ENCODE data around the gene ANKRD28. TPM values are rescaled to one million over a fixed set of nuclear protein-coding genes. Genes with fewer than 3 reads are reported as not detected.
A peak's percentile ranks its signal among the peaks of the same experiment; 100 is the strongest.

The ANKRD28 gene
- total and polyA plus RNA-seq, 7 experiments from 2014 or later = 8.7 to 70.4 (median 28.5) TPM

DNA sequence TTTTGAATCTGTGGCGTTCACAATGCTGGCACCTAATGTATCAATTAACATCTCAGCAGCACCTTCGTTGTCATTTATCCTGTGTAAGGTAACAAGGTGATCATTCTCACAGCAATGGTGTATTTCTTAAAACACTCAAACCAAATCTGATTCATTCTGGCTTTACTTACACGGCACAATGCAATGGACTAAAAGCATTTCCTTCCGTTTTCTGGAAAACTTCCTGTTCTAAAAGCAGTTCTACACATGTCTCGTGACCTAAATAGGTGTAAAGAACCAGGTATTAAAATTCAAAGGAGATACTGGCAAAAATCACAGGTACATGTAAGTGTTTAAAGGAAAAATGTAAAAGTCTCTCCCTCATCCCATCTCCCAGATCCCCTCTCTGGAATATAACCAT is 118.5 kb downstream of the ANKRD28 start:
- Histone ChIP-seq H3K4me3 (ENCODE audit: low read length) (no peak overlapping the region), H3K9me3 (ENCODE audit: control insufficient read depth in 2 of 3, low read length in 3 of 3) (no peaks in the 10 kb centered on the region), H3K27ac (ENCODE audit: low read depth, low read length) (no peak overlapping the region), H3K36me3 (ENCODE audit: control insufficient read depth in 2 of 3, insufficient read depth in 3 of 3, low read length in 3 of 3) (peaks cover 4 to 20% (median 15%) of the 10 kb centered on the region in 3 experiments), H3K27me3 (ENCODE audit: control insufficient read depth in 2 of 2, insufficient read depth in 2 of 2, low read length in 2 of 2) (no peaks in the 10 kb centered on the region), H3K4me1 (ENCODE audit: control insufficient read depth in 2 of 2, insufficient read depth in 2 of 2, low read length in 2 of 2) (no peaks in the 10 kb centered on the region)
- Mint-ChIP-seq H3K36me3 (peaks cover 4 to 23% (median 21%) of the 10 kb centered on the region in 5 donors), H3K4me1 (peaks cover 0 to 9% (median 5%) of the 10 kb centered on the region in 7 donors), H3K27ac (peak overlapping the region in 1 of 9 donors; percentile 65), H3K4me3 (no peak overlapping the region), H3K9me3 (no peaks in the 10 kb centered on the region), H3K27me3 (no peaks in the 10 kb centered on the region)
- ChIA-PET POLR2A (no interaction called here), CTCF (no interaction called here)
- ATAC-seq (no peak), DNase-seq (no peak)
- intact Hi-C loops (cut with micrococcal nuclease) = no loop called here

DNA sequence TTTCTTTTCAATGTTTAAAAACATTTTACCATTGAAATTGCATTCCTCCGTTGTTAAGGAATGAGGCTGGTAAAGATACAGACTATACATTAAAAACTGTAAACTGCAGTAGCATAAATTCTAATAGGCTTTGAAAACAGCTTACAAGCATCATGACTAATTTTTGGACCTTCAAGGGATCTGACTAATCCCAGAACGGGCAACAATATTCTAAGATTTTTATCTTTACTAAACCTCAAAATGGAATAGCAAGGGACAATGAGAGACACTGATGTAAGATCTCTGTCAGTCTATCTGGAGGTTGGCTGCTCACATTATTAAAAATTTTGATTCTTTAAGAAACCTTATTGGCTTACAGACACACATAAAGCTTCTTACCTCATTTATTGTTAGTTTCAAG is 121.5 kb downstream of the ANKRD28 start:
- no peak for ATAC-seq
- Histone ChIP-seq H3K27me3 (ENCODE audit: control insufficient read depth in 2 of 2, insufficient read depth in 2 of 2, low read length in 2 of 2) (no peaks in the 10 kb centered on the region), H3K9me3 (ENCODE audit: control insufficient read depth in 2 of 3, low read length in 3 of 3) (no peaks in the 10 kb centered on the region), H3K27ac (ENCODE audit: low read depth, low read length) (no peak overlapping the region), H3K4me1 (ENCODE audit: control insufficient read depth in 2 of 2, insufficient read depth in 2 of 2, low read length in 2 of 2) (no peaks in the 10 kb centered on the region), H3K36me3 (ENCODE audit: control insufficient read depth in 2 of 3, insufficient read depth in 3 of 3, low read length in 3 of 3) (peaks cover 4 to 24% (median 18%) of the 10 kb centered on the region in 3 experiments), H3K4me3 (ENCODE audit: low read length) (no peak overlapping the region)
- POLR2A ChIA-PET = no interaction called here
- peaks cover 4 to 25% (median 15%) of the 10 kb centered on the region in 5 donors for H3K36me3 Mint-ChIP-seq
- no peak overlapping the region for H3K4me3 Mint-ChIP-seq
- no peaks in the 10 kb centered on the region for H3K9me3 Mint-ChIP-seq
- CTCF ChIA-PET = no interaction called here
- no peaks in the 10 kb centered on the region for H3K4me1 Mint-ChIP-seq
- H3K27ac Mint-ChIP-seq = no peak overlapping the region
- intact Hi-C loops (cut with micrococcal nuclease) = no loop called here
- no peaks in the 10 kb centered on the region for H3K27me3 Mint-ChIP-seq
- DNase-seq = no peak

DNA sequence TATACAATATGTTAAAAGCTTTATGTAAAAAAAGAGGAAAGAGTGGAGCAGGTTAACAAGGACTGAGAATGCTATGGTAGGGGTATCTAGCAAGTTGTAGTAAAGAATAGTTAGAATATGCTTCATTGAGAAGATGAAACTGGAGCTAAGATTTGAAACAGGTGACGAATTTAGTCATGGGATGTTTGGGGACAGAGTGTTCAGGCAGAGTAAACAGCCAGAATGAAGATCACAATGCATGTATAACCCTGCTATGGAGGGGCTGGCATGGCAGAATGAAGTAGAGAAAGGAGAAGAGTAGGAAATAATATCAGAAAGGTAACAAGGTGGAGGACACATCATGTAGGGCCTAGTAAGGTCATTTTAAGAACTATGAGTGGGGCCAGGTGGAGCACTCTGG is 124.2 kb downstream of the ANKRD28 start:
- H3K27me3 Mint-ChIP-seq = no peaks in the 10 kb centered on the region
- intact Hi-C loops (cut with micrococcal nuclease) = no loop called here
- Histone ChIP-seq H3K4me3 (ENCODE audit: low read length) (no peak overlapping the region), H3K27me3 (ENCODE audit: control insufficient read depth in 2 of 2, insufficient read depth in 2 of 2, low read length in 2 of 2) (no peaks in the 10 kb centered on the region), H3K36me3 (ENCODE audit: control insufficient read depth in 2 of 3, insufficient read depth in 3 of 3, low read length in 3 of 3) (peaks cover 0 to 34% (median 18%) of the 10 kb centered on the region in 3 experiments), H3K4me1 (ENCODE audit: control insufficient read depth in 2 of 2, insufficient read depth in 2 of 2, low read length in 2 of 2) (peaks cover 0 to 4% of the 10 kb centered on the region in 2 donors), H3K27ac (ENCODE audit: low read depth, low read length) (no peak overlapping the region), H3K9me3 (ENCODE audit: control insufficient read depth in 2 of 3, low read length in 3 of 3) (no peaks in the 10 kb centered on the region)
- H3K9me3 Mint-ChIP-seq = no peaks in the 10 kb centered on the region
- H3K4me1 Mint-ChIP-seq = peaks cover 2 to 11% (median 4%) of the 10 kb centered on the region in 7 donors
- DNase-seq (no peak), ATAC-seq (no peak)
- H3K27ac Mint-ChIP-seq = no peak overlapping the region
- peaks cover 10 to 31% (median 21%) of the 10 kb centered on the region in 5 donors for H3K36me3 Mint-ChIP-seq
- no peak overlapping the region for H3K4me3 Mint-ChIP-seq
- ChIA-PET CTCF (no interaction called here), POLR2A (no interaction called here)

DNA sequence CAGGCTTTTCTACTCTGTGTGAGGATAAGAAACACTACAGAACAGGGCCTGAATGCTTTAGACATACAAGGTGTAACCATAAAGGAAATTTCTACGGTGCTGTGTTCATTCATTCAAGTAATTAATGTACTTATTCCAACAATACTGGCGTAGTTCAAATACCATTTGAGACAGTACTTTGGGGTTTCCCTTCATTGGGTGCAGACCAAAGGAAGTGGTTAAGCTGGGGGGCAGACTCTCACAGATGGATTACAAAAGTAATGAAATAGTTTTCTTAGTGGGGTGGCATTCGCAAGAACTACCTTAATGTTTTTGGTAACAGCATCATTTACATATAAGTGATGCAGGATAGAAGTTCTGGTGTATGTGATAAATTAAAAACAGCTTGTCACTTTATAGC is 130.3 kb downstream of the ANKRD28 start:
- Mint-ChIP-seq H3K27ac (peak overlapping the region in 2 of 9 donors; percentile 33 to 39), H3K4me3 (peak overlapping the region in 8 of 10 donors; percentile 13 to 37 (median 28)), H3K4me1 (peaks cover 6 to 33% (median 23%) of the 10 kb centered on the region in 7 donors), H3K9me3 (peaks cover 0 to 15% (median 0%) of the 10 kb centered on the region in 11 donors), H3K36me3 (peaks cover 9 to 54% (median 35%) of the 10 kb centered on the region in 5 donors), H3K27me3 (no peaks in the 10 kb centered on the region)
- DNase-seq (peak in 7 of 9 donors; percentile 18 to 54 (median 28)), ATAC-seq (peak; percentile 93)
- no peaks in the 10 kb centered on the region for H3K9me3 ChIP-seq (ENCODE audit: control insufficient read depth in 2 of 3, low read length in 3 of 3)
- peaks cover 0 to 10% (median 0%) of the 10 kb centered on the region in 3 experiments for H3K36me3 ChIP-seq (ENCODE audit: control insufficient read depth in 2 of 3, insufficient read depth in 3 of 3, low read length in 3 of 3)
- intact Hi-C loops (cut with micrococcal nuclease) = loop anchor here (1.0 to 2.0 kb wide), 3 partner anchors 20 to 31 kb away; no protein-coding TSS in a partner anchor
- ChIA-PET POLR2A (interaction anchor here (0.8 to 1.0 kb wide), 2 partner anchors 32 to 66 kb away, joined by 3 read pairs; partner anchors contain the start of genes BTD and HACL1), CTCF (no interaction called here)
- H3K4me3 ChIP-seq (ENCODE audit: low read length) = no peak overlapping the region
- H3K27me3 ChIP-seq (ENCODE audit: control insufficient read depth in 2 of 2, insufficient read depth in 2 of 2, low read length in 2 of 2) = no peaks in the 10 kb centered on the region
- peaks cover 15 to 16% of the 10 kb centered on the region in 2 donors for H3K4me1 ChIP-seq (ENCODE audit: control insufficient read depth in 2 of 2, insufficient read depth in 2 of 2, low read length in 2 of 2)
- no peak overlapping the region for H3K27ac ChIP-seq (ENCODE audit: low read depth, low read length)

DNA sequence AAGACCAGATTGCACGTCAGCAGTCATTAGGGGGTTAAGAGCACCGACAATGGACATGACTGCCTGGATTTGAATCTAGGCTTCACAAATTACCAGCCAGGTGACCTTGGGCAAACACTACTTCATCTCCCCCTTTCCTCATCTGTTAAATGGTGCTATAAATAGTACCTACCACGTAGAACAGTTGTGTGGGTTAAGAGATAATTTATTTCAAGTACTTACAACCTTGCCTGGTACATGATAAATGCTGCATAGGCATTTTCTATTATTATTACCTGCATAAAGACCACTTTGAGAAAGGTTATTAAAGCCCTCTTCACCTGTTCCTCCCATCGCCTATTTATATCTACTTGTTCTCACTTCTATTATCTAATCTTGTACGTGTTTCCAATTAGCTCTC is 131.5 kb downstream of the ANKRD28 start:
- peak overlapping the region in 1 of 9 donors; percentile 10 for H3K27ac Mint-ChIP-seq
- CTCF ChIA-PET = no interaction called here
- Histone ChIP-seq H3K9me3 (ENCODE audit: control insufficient read depth in 2 of 3, low read length in 3 of 3) (no peaks in the 10 kb centered on the region), H3K27me3 (ENCODE audit: control insufficient read depth in 2 of 2, insufficient read depth in 2 of 2, low read length in 2 of 2) (no peaks in the 10 kb centered on the region), H3K36me3 (ENCODE audit: control insufficient read depth in 2 of 3, insufficient read depth in 3 of 3, low read length in 3 of 3) (peaks cover 0 to 10% (median 0%) of the 10 kb centered on the region in 3 experiments), H3K4me1 (ENCODE audit: control insufficient read depth in 2 of 2, insufficient read depth in 2 of 2, low read length in 2 of 2) (peaks cover 15 to 16% of the 10 kb centered on the region in 2 donors), H3K4me3 (ENCODE audit: low read length) (no peak overlapping the region), H3K27ac (ENCODE audit: low read depth, low read length) (no peak overlapping the region)
- peaks cover 9 to 61% (median 37%) of the 10 kb centered on the region in 5 donors for H3K36me3 Mint-ChIP-seq
- peaks cover 0 to 5% (median 0%) of the 10 kb centered on the region in 5 donors for H3K27me3 Mint-ChIP-seq
- peaks cover 6 to 36% (median 25%) of the 10 kb centered on the region in 7 donors for H3K4me1 Mint-ChIP-seq
- DNase-seq (no peak), ATAC-seq (no peak)
- intact Hi-C loops (cut with micrococcal nuclease) = loop anchor here (2.0 kb wide), 2 partner anchors 19 to 29 kb away; no protein-coding TSS in a partner anchor
- peaks cover 0 to 15% (median 4%) of the 10 kb centered on the region in 11 donors for H3K9me3 Mint-ChIP-seq
- POLR2A ChIA-PET = no interaction called here
- no peak overlapping the region for H3K4me3 Mint-ChIP-seq

DNA sequence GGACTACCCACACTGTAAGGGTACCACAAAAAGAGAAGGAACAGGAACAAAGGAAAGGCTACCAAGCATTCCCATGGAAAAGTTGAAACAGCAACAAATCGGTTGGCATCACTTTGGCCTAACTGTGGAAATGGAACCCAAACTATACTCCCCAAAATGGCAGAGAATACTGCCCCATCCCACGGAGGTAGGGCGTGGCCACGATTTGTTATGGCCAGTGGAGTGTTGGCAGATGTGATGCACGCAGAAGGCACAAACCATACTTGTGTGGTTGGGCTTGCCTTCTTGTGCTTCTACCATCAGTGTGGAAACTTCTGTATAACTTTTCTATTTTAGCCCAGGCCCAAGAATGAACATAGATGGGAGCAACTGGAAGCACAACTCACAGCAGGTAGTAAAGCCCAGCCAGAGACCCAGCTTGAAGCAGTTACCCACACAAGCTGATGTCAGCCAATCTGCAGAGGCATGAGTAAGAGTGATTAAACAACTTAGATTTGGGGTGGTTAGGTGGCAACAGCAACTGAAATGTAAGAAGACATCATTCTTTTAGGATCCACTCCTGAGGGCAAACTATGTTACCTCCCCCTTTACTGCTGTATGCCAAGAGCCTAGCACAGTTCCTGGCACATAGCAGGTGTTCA is 132.1 kb downstream of the ANKRD28 start:
- Histone ChIP-seq H3K4me3 (ENCODE audit: low read length) (no peak overlapping the region), H3K36me3 (ENCODE audit: control insufficient read depth in 2 of 3, insufficient read depth in 3 of 3, low read length in 3 of 3) (peaks cover 0 to 9% (median 0%) of the 10 kb centered on the region in 3 experiments), H3K27ac (ENCODE audit: low read depth, low read length) (no peak overlapping the region), H3K9me3 (ENCODE audit: control insufficient read depth in 2 of 3, low read length in 3 of 3) (no peaks in the 10 kb centered on the region), H3K4me1 (ENCODE audit: control insufficient read depth in 2 of 2, insufficient read depth in 2 of 2, low read length in 2 of 2) (peaks cover 15 to 16% of the 10 kb centered on the region in 2 donors), H3K27me3 (ENCODE audit: control insufficient read depth in 2 of 2, insufficient read depth in 2 of 2, low read length in 2 of 2) (no peaks in the 10 kb centered on the region)
- ChIA-PET POLR2A (no interaction called here), CTCF (no interaction called here)
- Mint-ChIP-seq H3K27me3 (peaks cover 0 to 5% (median 0%) of the 10 kb centered on the region in 5 donors), H3K27ac (no peak overlapping the region), H3K36me3 (peaks cover 9 to 58% (median 32%) of the 10 kb centered on the region in 5 donors), H3K9me3 (peaks cover 0 to 17% (median 6%) of the 10 kb centered on the region in 11 donors), H3K4me3 (no peak overlapping the region), H3K4me1 (peaks cover 6 to 39% (median 26%) of the 10 kb centered on the region in 7 donors)
- no peak for DNase-seq
- intact Hi-C loops (cut with micrococcal nuclease) = loop anchor here (2.0 kb wide), 2 partner anchors 19 to 29 kb away; no protein-coding TSS in a partner anchor
- no peak for ATAC-seq

Data from naive thymus-derived CD4-positive, alpha-beta T cell (primary cell).